Uterus (tissue), 2 donors: ENCODE measurements around the gene ZPBP2.
"Not testable (repeated sequence)": the region's sequence is repeated elsewhere in the genome, so short reads cannot be mapped to it uniquely, and the experiment has no call there.

Experiments used
- CTCF ChIP-seq, 4 experiments: fragments of 200-600 bp in 2 of 4; fragments of 450-650 bp in 2 of 4; sonication (generic) in 2 of 4; IDR thresholded peaks; one replicate each; pipeline ENCODE4 v1.5.1; 2016 to 2019; ENCODE audit warnings: antibody characterized with exemption in 4 of 4, mild to moderate bottlenecking in 2 of 4, moderate library complexity in 1 of 4
- POLR2A ChIP-seq, 2 donors: fragments of 450-650 bp; IDR thresholded peaks; one replicate each; pipeline ENCODE4 v1.6.1; 2016; ENCODE audit warnings: antibody characterized with exemption in 2 of 2, mild to moderate bottlenecking in 1 of 2, moderate library complexity in 1 of 2

- TF ChIP-seq POLR2A, CTCF (IDR thresholded peaks at IDR 0.05): not testable (repeated sequence)
These were observed 18.1 kb downstream of the ZPBP2 start for GRCh38 chr17:39886102-39886501.
